ENCODE measurements around the gene GALNT9.

The GALNT9 gene

GRCh38 chr12:132318618-132319033 is 10.8 kb downstream of the GALNT9 start:
- no peak for DNase-seq (ENCODE audit: low spot score)
- no peak for TF ChIP-seq CTCF (IDR thresholded peaks at IDR 0.05)
- no peak overlapping the region for H3K27ac ChIP-seq
- H3K4me3 ChIP-seq: no peak overlapping the region

GRCh38 chr12:132318135-132318534 is 11.3 kb downstream of the GALNT9 start:
- no peak for DNase-seq (ENCODE audit: low spot score)
- no peak overlapping the region for H3K4me3 ChIP-seq
- TF ChIP-seq CTCF (IDR thresholded peaks at IDR 0.05): no peak
- H3K27ac ChIP-seq: no peak overlapping the region

DNA sequence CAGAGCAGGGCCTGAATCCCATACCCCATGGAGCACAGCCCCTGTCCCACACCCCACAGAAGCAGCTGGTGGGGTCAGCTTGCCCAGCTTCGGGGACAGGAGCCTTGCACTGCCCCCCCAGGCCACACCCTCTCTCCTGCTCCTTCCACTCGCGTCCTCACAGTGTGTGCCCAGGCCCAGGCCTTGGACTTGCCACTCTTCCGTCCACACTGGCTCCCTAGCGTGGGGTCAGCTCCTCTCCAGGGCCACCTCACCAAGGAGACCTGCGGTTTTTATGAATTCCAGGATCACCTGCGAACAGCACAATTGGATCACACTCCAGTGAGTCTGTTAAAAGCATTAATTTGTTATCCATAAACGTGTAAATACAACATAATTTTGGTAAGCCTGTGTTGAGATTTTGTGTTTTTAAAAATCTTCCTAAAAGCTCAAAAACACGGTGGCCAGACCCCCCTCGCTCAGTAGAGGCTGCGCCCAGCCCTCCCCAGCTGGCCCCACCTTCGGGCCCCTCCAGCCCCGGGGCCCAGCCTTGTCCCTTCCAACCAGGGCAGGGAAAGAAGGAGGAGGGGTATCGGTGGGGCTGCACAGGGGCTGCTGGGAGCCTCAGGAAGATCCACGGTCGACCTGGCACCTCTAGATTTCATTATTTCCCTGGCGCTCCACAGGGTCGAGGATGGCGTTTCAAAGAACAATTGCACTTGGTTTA is 12.0 kb downstream of the GALNT9 start:
- no peak for TF ChIP-seq CTCF (IDR thresholded peaks at IDR 0.05)
- H3K27ac ChIP-seq: no peak overlapping the region
- DNase-seq (ENCODE audit: low spot score): no peak
- no peak overlapping the region for H3K4me3 ChIP-seq

DNA sequence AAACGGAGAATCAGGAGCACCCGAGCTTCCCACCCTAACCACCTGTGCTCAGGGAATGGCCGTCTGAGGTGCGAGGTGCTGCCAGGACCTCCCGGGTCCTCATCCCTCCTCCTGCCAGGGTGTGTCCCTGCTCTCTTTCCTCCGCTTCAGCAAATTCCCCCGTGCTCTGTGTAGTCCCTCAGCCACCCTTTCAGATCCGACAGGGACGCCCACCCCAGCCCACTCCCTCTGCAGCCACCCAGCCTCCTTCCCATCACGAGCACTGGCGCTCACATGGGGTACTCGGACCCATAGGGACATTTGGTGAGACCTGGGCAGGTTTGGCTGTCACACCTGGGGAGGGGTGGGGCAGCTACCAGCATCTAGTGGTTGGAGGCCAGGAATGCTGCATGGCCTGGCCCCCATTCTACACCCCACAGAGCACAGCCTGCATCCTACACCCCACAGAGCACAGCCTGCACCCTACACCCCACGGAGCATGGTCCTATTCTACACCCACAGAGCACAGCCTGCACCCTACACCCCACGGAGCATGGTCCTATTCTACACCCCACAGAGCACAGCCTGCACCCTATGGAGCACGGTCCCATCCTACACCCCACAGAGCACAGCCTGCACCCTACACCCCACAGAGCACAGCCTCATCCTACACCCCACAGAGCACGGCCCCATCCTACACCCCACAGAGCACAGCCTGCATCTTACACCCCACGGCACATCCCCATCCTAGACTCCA is 12.7 kb downstream of the GALNT9 start:
- Histone ChIP-seq H3K4me3 (no peak overlapping the region), H3K27ac (no peak overlapping the region)
- DNase-seq (ENCODE audit: low spot score): no peak
- no peak for TF ChIP-seq CTCF (IDR thresholded peaks at IDR 0.05)

DNA sequence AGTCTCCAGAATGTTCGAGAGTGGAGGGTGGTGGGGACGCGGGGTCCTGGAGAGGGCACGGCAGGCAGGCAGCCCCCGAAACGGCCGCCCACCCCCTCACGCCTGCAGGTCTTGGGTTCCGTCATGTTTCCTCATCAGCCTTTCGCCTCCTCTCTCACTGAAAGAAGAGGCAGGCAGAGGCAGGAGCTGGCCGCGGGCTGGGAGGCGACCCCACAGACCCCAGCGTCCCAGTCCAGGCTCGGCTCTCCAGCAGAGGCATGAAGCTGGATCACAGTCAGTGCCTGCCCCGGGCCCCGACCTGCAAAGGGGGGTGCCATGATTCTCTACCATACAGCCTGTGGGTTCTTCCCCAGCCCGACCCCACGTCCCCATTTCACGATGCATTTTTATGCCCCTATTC is 13.4 kb downstream of the GALNT9 start:
- H3K4me3 ChIP-seq: no peak overlapping the region
- no peak for TF ChIP-seq CTCF (IDR thresholded peaks at IDR 0.05)
- no peak for DNase-seq (ENCODE audit: low spot score)
- H3K27ac ChIP-seq: no peak overlapping the region

DNA sequence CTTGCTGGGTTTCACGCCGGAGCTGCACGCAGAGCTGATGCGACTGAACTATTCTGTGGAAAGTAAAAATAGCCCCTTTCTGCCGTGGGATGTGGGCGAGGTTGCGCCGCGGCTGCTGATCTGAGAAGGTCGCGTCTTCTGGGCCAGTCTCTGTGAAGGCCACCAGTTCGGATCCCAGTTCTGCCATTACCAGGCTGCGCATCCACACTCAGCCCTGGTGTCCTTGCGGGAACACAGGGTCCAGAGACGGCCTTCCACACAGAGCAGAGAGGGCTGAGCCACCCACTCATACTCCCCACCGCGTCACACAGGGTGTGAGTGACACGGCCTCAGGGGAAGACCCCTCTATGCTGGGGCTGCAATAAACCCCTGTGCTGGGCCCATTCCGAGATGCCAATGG is 13.9 kb downstream of the GALNT9 start:
- Histone ChIP-seq H3K4me3 (no peak overlapping the region), H3K27ac (no peak overlapping the region)
- TF ChIP-seq CTCF (IDR thresholded peaks at IDR 0.05): no peak
- no peak for DNase-seq (ENCODE audit: low spot score)
